ENCODE results near the gene ACSL5. TPM values are rescaled to one million over a fixed set of nuclear protein-coding genes. Genes with fewer than 3 reads are reported as not detected.

ACSL5 gene
- total RNA-seq, 1 donor from 2014 or later, result not detected

- no peak for DNase-seq (ENCODE audit: low spot score in 2 of 2, unreplicated experiment in 2 of 2)
- Mint-ChIP-seq H3K27me3 (ENCODE audit: low read depth) (no peaks in the 10 kb centered on the region), H3K4me1 (peaks cover 5% of the 10 kb centered on the region), H3K9me3 (no peaks in the 10 kb centered on the region), H3K36me3 (peaks cover 15% of the 10 kb centered on the region), H3K27ac (no peak overlapping the region), H3K4me3 (no peak overlapping the region)
- TF ChIP-seq CTCF (IDR thresholded peaks at IDR 0.05; ENCODE audit: unreplicated experiment), result no peak
Measured at GRCh38 chr10:112441520-112441919, 67.6 kb downstream of the ACSL5 start.

- Mint-ChIP-seq H3K9me3 (no peaks in the 10 kb centered on the region), H3K27ac (no peak overlapping the region), H3K27me3 (ENCODE audit: low read depth) (no peaks in the 10 kb centered on the region), H3K4me3 (no peak overlapping the region), H3K4me1 (peaks cover 7% of the 10 kb centered on the region), H3K36me3 (peaks cover 15% of the 10 kb centered on the region)
- no peak for DNase-seq (ENCODE audit: low spot score in 2 of 2, unreplicated experiment in 2 of 2)
- TF ChIP-seq CTCF (IDR thresholded peaks at IDR 0.05; ENCODE audit: unreplicated experiment), result no peak
Measured at GRCh38 chr10:112442063-112442462, 68.1 kb downstream of the ACSL5 start.

- Mint-ChIP-seq H3K4me3 (peak overlapping the region; percentile 82), H3K27me3 (ENCODE audit: low read depth) (no peaks in the 10 kb centered on the region), H3K27ac (peak overlapping the region; percentile 80), H3K4me1 (peaks cover 20% of the 10 kb centered on the region), H3K36me3 (peaks cover 7% of the 10 kb centered on the region), H3K9me3 (no peaks in the 10 kb centered on the region)
- DNase-seq (ENCODE audit: low spot score in 2 of 2, unreplicated experiment in 2 of 2), result no peak
- TF ChIP-seq CTCF (IDR thresholded peaks at IDR 0.05; ENCODE audit: unreplicated experiment), result no peak
Measured at GRCh38 chr10:112446055-112446854, 72.3 kb downstream of the ACSL5 start.

- H3K27ac Mint-ChIP-seq, result peak within 1 kb of the TSS; percentile 80
- H3K27me3 Mint-ChIP-seq (ENCODE audit: low read depth), result no peaks in the 10 kb centered on the region
- peak within 1 kb of the TSS; percentile 82 for H3K4me3 Mint-ChIP-seq
- peaks cover 20% of the 10 kb centered on the region for H3K4me1 Mint-ChIP-seq
- DNase-seq (ENCODE audit: low spot score in 2 of 2, unreplicated experiment in 2 of 2), result peak; percentile 51 to 81
- no peak for TF ChIP-seq CTCF (IDR thresholded peaks at IDR 0.05; ENCODE audit: unreplicated experiment)
- no peaks in the 10 kb centered on the region for H3K9me3 Mint-ChIP-seq
- peaks cover 5% of the 10 kb centered on the region for H3K36me3 Mint-ChIP-seq
Measured at GRCh38 chr10:112446855-112447619, 73.1 kb downstream of the ACSL5 start, which contains the start of the genes VTI1A and ZDHHC6. Gene VTI1A, plus strand, starts transcription at chr10:112447215. Its CDS starts 159 bp downstream, at chr10:112447374. Gene ZDHHC6, minus strand, starts transcription at chr10:112446914. Its CDS starts 1,478 bp downstream, at chr10:112445436.

- no peak for TF ChIP-seq CTCF (IDR thresholded peaks at IDR 0.05; ENCODE audit: unreplicated experiment)
- peaks cover 2% of the 10 kb centered on the region for H3K36me3 Mint-ChIP-seq
- peak overlapping the region; percentile 82 for H3K4me3 Mint-ChIP-seq
- peak overlapping the region; percentile 80 for H3K27ac Mint-ChIP-seq
- no peaks in the 10 kb centered on the region for H3K27me3 Mint-ChIP-seq (ENCODE audit: low read depth)
- no peak for DNase-seq (ENCODE audit: low spot score in 2 of 2, unreplicated experiment in 2 of 2)
- H3K4me1 Mint-ChIP-seq, result peaks cover 20% of the 10 kb centered on the region
- no peaks in the 10 kb centered on the region for H3K9me3 Mint-ChIP-seq
Measured at GRCh38 chr10:112447620-112447928, 73.7 kb downstream of the ACSL5 start.

All from mesothelial cell of epicardium (in vitro differentiated cells).